DND-41 (cell line): ENCODE results near the gene SPATA18.

ENCODE experiments used
- ATAC-seq: fragments of 200-7000 bp; cut with Tn5 transposase; 3 replicates; pipeline ENCODE4 v1.9.1; 2021; ENCODE audit warnings: low read depth; ENCODE audit not compliant: insufficient read depth
- DNase-seq: peaks from one replicate; pipeline ENCODE4 v3.0.0-alpha.2; 2020
- H2AFZ ChIP-seq: 2 replicates; pipeline ENCODE4 v1.6.0; 2012; ENCODE audit warnings: low read depth, low read length
- H3K27ac ChIP-seq: 2 replicates; pipeline ENCODE4 v1.5.1; 2012; ENCODE audit warnings: low read length, inconsistent platforms
- H3K27me3 ChIP-seq: fragments of 200-600 bp; sonication (generic); 2 replicates; pipeline ENCODE4 v1.6.0; 2012; ENCODE audit warnings: low read length, mild to moderate bottlenecking, inconsistent platforms; ENCODE audit not compliant: insufficient read depth, poor library complexity
- H3K36me3 ChIP-seq: 2 replicates; pipeline ENCODE4 v1.5.1; 2012; ENCODE audit warnings: low read length, inconsistent platforms; ENCODE audit not compliant: insufficient read depth
- H3K4me1 ChIP-seq: 2 replicates; pipeline ENCODE4 v1.5.1; 2012; ENCODE audit warnings: mild to moderate bottlenecking, low read length; ENCODE audit not compliant: insufficient read depth
- H3K4me2 ChIP-seq: 2 replicates; pipeline ENCODE4 v1.6.0; 2012; ENCODE audit warnings: mild to moderate bottlenecking, moderate library complexity, low read length, inconsistent platforms; ENCODE audit not compliant: insufficient read depth
- H3K4me3 ChIP-seq, 2 experiments: fragments of 200-600 bp in 1 of 2; shearing (Covaris generic) in 1 of 2; 2 replicates each; pipeline ENCODE4 v1.5.1; 2012 to 2016; ENCODE audit warnings: inconsistent platforms in 2 of 2, low read length in 2 of 2, mild to moderate bottlenecking in 2 of 2, low read depth in 1 of 2, moderate library complexity in 1 of 2
- H3K79me2 ChIP-seq: 2 replicates; pipeline ENCODE4 v1.6.0; 2012; ENCODE audit warnings: low read length, inconsistent platforms; ENCODE audit not compliant: insufficient read depth
- H3K9ac ChIP-seq: 2 replicates; pipeline ENCODE4 v1.6.0; 2012; ENCODE audit warnings: low read depth, mild to moderate bottlenecking, inconsistent platforms, low read length, moderate library complexity
- H3K9me3 ChIP-seq: 2 replicates; pipeline ENCODE4 v1.5.1; 2012; ENCODE audit warnings: low read length, moderate library complexity, mild to moderate bottlenecking, inconsistent platforms; ENCODE audit not compliant: insufficient read depth, severe bottlenecking
- H4K20me1 ChIP-seq: 2 replicates; pipeline ENCODE4 v1.6.0; 2012; ENCODE audit warnings: low read length; ENCODE audit not compliant: insufficient read depth
- EZH2 ChIP-seq: IDR thresholded peaks from 3 replicates; pipeline ENCODE4 v1.6.1; 2012; ENCODE audit warnings: borderline replicate concordance, low read depth, mild to moderate bottlenecking, moderate library complexity, low read length, inconsistent platforms; ENCODE audit not compliant: severe bottlenecking
- TF ChIP-seq, protein P1 (sequence below): IDR thresholded peaks from 2 replicates; pipeline ENCODE4 v1.5.1; 2012; ENCODE audit warnings: borderline replicate concordance, low read length, moderate library complexity, mild to moderate bottlenecking; ENCODE audit not compliant: poor library complexity, severe bottlenecking; ENCODE audit errors: extremely low read depth

SPATA18 gene

DNA sequence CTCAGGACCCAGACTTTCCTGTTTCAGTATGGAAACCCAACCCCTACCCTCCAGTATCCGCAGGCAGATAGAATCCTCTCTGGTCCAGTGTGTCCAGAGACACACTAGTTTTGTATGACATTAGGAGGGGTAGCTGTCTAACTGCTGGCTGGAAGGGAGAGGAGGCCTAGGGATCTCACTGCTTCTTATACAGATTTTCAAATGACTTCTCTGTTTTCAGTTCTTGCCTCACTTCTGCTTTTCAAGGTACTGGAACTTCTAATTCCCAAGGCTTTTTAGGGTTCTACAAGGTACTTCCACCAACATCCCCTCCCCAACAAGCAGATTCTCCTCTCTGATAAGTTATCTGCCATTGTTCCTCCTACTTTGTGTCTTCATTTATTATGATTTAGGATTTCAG lies 19.1 kb upstream of the SPATA18 start:
- no peak for DNase-seq
- Histone ChIP-seq H4K20me1 (no peaks in the 10 kb centered on the region), H3K4me1 (peaks cover 11% of the 10 kb centered on the region), H3K27me3 (no peaks in the 10 kb centered on the region), H3K9ac (no peak overlapping the region), H3K36me3 (peaks cover 10% of the 10 kb centered on the region; the same call in 1 of the 2 replicates), H3K4me3 (no peak overlapping the region), H3K9me3 (no peaks in the 10 kb centered on the region), H2AFZ (no peak overlapping the region), H3K79me2 (peaks cover 17% of the 10 kb centered on the region), H3K4me2 (no peak overlapping the region), H3K27ac (no peak overlapping the region)
- no peak for TF ChIP-seq EZH2
- TF ChIP-seq, protein P1, sequence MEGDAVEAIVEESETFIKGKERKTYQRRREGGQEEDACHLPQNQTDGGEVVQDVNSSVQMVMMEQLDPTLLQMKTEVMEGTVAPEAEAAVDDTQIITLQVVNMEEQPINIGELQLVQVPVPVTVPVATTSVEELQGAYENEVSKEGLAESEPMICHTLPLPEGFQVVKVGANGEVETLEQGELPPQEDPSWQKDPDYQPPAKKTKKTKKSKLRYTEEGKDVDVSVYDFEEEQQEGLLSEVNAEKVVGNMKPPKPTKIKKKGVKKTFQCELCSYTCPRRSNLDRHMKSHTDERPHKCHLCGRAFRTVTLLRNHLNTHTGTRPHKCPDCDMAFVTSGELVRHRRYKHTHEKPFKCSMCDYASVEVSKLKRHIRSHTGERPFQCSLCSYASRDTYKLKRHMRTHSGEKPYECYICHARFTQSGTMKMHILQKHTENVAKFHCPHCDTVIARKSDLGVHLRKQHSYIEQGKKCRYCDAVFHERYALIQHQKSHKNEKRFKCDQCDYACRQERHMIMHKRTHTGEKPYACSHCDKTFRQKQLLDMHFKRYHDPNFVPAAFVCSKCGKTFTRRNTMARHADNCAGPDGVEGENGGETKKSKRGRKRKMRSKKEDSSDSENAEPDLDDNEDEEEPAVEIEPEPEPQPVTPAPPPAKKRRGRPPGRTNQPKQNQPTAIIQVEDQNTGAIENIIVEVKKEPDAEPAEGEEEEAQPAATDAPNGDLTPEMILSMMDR, result no peak
- no peak for ATAC-seq

DNA sequence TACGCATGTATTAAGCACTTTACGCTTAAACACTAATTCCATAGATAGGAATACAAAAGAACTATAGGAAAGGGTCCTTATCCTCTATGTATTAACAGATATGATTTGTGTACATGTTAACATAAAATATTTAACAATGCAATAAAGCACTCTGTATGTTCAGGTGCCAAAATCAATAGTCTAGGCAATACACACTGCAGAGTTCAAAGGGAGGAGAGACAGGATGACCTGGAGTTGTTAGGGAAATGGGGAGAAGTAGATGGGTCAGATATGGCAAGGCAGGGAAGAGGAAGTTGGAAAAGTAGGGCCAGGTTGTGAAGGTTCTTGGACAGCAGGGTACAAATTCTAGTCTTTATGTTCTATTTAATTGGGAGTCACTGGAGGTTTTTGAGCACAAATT lies 15.9 kb upstream of the SPATA18 start:
- no peak overlapping the region for H3K4me3 ChIP-seq
- H3K9me3 ChIP-seq, result no peaks in the 10 kb centered on the region
- peaks cover 21% of the 10 kb centered on the region for H3K4me1 ChIP-seq
- no peak for ATAC-seq
- no peak overlapping the region for H3K27ac ChIP-seq
- H2AFZ ChIP-seq, result no peak overlapping the region
- H4K20me1 ChIP-seq, result no peaks in the 10 kb centered on the region
- H3K79me2 ChIP-seq, result peaks cover 22% of the 10 kb centered on the region
- H3K9ac ChIP-seq, result no peak overlapping the region
- no peak overlapping the region for H3K4me2 ChIP-seq
- TF ChIP-seq, protein P1, result no peak
- TF ChIP-seq EZH2, result no peak
- no peaks in the 10 kb centered on the region for H3K36me3 ChIP-seq
- DNase-seq, result no peak
- no peaks in the 10 kb centered on the region for H3K27me3 ChIP-seq

DNA sequence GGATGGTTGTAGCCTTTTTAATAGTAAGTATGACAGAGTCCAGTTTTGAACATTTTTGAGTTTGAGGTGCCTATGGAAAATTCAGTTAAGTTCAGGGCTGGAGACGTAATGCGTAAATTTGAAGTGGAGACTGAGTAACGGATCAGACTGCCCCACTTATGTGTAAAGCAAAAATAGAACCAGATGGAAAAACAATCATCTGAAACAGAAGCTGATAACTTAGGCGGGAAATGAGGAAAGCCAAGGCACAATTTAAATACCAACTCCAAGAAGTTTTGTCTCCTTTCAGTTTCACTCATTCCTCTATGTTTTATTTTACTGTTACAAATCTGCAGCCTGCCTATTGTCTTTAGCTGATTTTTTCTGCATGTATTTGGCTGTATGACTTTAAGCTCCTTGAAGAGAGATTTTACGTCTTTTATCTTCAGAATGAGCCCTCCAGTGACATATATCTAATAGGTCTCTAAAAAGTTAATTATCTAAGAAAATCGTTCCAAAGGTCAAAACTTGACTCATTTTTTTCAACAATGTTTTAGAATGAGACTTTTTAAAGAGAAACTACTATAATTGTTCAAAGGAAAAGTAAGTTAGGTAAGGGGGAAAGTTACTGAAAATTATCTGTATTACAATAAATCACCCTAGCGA lies 14.1 kb upstream of the SPATA18 start:
- TF ChIP-seq, protein P1, result no peak
- no peak for TF ChIP-seq EZH2
- no peaks in the 10 kb centered on the region for H3K27me3 ChIP-seq
- peak overlapping the region; percentile 41 to 66; a peak in 3 of 4 replicates for H3K4me3 ChIP-seq
- H2AFZ ChIP-seq, result peak overlapping the region; percentile 69
- no peak overlapping the region for H3K27ac ChIP-seq
- H3K36me3 ChIP-seq, result no peaks in the 10 kb centered on the region
- no peaks in the 10 kb centered on the region for H3K9me3 ChIP-seq
- no peak for ATAC-seq
- peak overlapping the region; percentile 56 for H3K9ac ChIP-seq
- DNase-seq, result no peak
- peaks cover 22% of the 10 kb centered on the region for H3K79me2 ChIP-seq
- peak overlapping the region; percentile 58 for H3K4me2 ChIP-seq
- no peaks in the 10 kb centered on the region for H4K20me1 ChIP-seq
- peaks cover 21% of the 10 kb centered on the region for H3K4me1 ChIP-seq
